Globus pallidus (tissue), 1 donor: ENCODE measurements around the gene MXRA7.
"Not testable (repeated sequence)": the region's sequence is repeated elsewhere in the genome, so short reads cannot be mapped to it uniquely, and the experiment has no call there.

Source experiments
- DNase-seq: peaks from one replicate; pipeline ENCODE4 v3.0.0-alpha.2; 2015; ENCODE audit warnings: low spot score

Gene MXRA7

DNA sequence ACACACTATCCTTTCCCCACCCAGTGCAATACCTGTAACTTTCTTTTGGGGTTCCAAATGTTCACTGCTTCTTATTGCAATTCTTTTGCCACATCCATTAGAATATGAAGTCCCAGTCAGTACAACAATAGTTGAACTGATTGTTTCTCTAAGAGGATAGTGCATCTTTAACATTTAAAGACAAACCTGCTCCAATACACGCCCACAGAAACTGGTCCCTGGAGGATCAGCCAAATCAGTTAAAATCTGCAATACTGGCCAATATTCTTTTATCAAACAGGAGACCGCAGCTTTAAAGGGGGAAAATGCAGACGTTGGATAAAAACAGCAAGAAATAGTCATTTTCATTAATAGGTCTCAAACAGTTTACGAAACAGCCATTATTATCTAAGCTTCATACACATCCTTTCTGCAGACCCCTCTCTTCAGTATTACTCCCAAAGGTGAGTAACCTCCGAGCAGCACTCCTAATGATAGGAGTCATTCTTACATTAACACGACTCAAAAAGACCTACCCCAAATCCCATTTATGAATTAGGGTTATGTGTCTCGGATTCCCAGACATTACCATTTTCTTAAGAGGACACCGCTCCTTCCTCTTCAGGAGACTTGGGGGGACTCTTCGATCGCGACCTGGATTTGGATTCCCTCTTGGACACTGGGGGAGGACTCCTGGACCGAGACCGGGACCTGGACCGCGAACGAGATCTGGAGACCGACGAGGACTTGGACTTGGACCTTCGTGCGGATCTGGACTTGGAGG lies 25.0 kb upstream of the MXRA7 start:
- no peak for DNase-seq

DNA sequence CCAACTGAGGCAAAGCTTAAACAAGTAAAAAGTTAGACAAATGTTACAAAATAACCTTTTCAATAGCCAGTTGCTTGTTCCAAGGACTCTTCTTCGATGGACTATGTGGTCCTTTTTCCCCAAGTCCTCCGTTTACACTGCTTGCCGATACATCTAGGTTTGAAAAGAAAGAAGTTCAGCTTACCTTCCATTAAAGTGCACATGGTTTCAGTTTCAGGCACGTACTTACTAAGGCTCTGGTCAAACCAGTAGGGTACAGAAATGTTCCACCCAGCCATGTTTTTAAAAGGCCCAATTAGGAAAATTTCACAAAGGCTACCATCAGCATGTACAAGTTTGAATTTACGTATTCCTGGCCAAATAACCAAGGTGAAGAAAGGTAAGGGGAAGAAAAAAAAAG lies 24.2 kb upstream of the MXRA7 start:
- DNase-seq: no peak

DNA sequence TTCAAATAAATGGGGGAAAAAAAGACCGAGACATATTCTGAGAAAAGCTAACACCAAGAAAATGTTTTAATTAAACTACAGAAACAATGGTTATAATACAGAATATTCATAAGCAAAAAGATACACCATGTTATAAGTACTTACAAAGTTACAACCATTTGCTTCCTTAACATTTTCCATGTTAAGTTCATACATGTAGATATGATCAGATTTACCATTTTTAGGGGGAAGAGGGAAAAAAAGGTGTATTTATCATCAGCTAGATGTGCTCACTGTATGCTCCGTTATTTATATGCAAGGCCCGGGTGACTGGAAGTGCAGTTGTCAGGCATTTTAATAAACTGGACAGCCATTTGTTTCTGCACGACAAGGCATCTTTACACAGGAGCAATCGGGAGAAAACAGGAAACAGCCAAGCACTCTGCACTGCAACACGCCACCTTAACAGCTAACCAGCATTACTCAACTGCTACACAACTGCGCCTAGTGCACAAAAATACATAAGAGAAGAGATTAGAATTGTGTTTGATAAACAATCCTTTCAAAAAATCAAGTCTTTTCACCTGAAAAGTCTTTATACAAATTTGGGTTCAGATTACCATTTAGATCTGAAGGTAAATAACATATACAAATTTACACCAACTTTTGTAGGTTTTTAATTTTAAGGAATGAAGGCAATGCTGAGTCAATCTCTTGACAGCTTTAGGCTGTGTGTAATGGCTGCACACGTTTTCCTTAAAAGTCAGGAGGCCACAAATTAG lies 23.5 kb upstream of the MXRA7 start:
- no peak for DNase-seq

DNA sequence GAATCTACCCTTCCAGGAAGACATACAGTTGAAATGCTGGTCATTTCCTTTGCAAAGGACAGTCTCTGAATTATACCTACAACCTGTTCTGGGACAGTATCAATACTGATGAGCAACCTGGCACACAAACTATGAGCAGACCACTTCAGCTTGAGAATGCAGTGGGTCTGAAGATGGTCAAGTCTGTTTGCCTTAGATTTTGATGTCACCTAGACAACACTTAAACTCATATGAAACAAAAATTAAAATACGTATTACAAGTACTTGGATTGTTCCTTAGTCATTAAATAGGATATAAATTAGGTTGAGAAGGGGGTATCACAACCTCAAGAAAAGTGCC lies 22.8 kb upstream of the MXRA7 start:
- DNase-seq: no peak

DNA sequence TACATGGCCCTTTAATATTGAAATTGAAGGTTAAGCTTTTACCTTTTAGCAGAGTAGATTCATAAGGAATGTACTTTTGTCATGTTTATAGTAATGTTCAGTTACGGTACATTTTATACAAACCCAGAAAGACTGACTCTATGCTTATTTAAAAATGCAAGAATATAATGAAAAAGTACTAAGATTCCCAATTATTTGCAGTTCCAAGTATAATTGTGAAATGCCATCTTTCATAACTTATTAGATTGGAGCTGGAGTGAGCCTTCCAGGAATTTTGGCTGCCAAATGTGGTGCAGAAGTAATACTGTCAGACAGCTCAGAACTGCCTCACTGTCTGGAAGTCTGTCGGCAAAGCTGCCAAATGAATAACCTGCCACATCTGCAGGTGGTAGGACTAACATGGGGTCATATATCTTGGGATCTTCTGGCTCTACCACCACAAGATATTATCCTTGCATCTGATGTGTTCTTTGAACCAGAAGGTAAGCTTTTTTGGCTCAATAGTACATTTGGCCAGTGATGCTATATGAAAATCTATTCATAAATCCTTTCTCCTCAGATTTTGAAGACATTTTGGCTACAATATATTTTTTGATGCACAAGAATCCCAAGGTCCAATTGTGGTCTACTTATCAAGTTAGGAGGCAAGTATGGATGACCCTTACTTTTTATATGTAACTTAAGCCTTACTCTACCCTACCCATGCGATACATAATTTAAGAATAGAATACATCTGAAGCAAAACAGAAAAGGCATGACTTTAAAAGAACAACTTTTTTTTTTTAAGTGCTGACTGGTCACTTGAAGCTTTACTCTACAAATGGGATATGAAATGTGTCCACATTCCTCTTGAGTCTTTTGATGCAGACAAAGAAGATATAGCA lies 22.2 kb upstream of the MXRA7 start:
- no peak for DNase-seq

DNA sequence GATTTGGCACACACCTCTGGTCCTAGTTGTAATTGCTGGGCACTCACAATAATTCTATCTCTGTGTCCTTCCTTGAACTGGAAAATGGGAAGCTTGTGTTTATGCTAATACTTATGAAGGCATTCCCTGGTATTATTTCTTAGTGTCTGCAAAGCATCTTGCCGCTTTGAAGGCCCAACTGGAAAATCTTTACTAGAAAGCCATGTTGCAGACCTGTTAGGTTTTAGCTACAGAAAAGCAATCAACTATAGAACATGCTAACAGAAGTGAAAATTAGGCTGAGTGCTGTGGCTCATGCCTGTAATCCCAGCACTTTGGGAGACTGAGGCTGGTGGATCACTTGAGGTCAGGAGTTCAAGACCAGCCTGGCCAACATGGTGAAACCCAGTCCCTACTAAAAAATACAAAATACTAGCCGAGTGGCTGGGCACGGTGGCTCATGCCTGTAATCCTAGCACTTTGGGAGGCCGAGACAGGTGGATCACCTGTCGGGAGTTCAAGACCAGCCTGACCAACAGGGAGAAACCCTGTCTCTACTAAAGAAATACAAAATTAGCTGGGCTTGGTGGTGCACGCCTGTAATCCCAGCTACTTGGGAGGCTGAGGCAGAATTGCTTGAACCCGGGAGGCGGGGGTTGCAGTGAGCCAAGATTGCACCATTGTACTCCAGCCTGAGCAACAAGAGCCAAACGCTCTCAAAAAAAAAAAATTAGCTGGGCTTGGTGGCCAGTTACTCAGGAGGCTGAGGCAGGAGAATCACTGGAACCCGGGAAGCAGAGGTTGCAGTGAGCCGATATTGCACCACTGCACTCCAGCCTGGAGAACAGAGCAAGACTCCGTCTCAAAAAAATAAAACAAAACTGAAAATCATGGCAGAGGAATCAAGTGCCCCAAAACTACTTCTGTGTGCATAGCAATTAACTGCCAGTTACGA lies 21.3 kb upstream of the MXRA7 start:
- not testable (repeated sequence) for DNase-seq

DNA sequence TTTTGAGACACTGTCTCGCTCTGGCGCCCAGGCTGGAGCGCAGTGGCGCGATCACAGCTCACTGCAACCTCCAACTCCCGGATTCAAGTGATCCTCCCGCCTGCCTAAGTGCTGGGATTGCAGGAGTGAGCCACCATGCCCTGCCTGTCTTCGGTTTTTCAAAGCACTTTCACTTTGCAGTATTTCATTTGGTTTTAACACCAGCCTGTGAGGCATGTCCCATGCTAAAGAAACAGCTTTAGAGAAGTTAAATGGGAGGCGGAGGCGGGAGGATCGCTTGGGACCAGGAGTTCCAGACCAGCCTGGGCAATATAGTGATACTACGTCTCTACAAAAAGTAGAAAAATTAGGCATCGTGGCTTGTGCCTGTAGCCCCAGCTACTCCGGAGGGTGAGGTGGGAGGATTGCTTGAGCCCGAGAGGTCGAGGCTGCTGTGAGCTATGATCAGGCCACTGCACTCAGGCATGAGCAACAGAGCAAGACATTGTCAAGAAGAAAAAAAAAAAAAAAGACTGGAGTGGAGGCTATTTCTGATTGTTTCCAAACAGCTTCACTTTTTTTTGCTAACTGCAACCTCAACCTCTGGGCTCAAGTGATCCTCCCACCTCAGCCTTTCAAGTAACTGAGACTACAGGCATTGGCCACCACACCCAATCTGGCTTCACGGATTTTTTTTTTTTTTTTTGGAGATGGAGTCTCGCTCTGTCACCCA lies 17.1 kb upstream of the MXRA7 start:
- DNase-seq: no peak

DNA sequence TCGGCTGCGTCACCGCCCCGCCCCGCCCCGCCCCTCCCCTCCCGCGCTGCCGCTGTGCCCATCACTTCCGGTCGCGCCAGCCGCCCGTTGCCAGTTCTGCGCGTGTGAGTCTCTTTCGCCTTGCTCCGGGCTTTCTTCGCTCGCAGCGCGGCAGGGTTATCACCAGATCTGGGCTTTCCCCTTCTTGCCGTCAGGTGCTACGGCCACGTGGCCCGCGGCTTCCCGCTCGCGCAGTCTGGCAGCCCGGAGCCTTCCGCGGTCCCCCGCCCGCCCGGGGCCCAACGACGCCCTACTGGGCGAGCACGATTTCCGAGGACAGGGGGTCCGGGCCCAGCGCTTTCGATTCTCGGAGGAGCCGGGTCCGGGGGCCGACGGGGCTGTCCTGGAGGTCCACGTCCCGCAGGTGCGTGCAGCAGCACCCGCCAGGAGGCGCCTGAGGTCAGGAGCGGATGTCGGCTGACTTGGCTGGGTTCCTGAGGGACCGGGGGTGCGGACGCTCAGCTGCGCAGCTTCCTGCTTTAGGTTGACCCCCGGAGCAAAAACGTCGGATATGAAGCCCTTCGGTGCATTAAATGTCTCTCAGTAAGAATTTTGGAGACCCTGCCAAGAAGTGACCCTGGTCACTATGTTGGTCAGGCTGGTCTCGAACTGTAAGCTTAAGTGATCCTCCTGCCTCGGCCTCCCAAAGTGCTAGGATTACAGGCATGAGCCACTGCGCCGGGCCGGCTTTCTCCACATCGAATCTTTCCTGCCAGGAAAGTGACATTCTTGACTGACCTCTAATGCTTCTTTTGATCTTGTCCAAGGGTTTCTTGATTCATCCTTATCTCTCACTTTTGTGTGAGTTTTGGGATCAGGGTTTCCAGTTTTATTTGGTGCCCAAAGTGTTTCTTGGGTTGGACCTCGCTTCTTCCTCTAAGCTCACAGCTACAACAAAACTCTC lies 16.3 kb upstream of the MXRA7 start, which contains the start of gene METTL23:
Gene METTL23, plus strand, starts transcription at position 64 of the 943 bp plus-strand sequence. CDS start 2,872 bp downstream, outside the sequence.
- DNase-seq: peak; percentile 70

DNA sequence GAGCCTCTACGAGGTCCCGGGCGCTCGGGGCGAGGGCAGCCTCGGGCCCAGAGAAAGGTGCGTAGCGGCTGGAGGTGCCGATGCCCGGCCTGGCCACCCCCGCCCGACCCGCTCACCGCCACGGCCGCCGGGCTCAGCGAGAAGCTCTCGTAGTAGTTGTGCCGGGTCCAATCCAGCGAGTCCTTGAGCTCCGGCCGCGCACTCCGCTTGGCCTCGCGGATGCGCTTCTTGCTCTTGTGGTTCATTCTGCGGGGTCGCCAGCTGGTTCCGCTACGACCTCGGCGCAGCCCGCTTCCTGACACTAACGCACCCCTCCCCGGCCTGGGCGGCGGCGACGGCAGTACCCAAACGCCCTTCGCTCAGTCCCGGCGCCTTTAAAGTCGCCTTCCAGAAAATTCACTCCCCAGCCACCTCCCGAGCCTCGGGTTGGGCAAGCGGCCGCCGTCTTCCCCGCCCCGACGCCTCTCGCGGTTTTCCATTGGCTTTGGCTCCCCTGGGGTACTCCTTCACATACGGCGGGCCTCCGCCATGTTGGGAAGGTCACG lies 15.5 kb upstream of the MXRA7 start, which contains the start of gene JMJD6:
Gene JMJD6, minus strand, starts transcription at position 376 of the 545 bp plus-strand sequence. Its CDS starts 131 bp downstream, at position 245.
- peak; percentile 92 for DNase-seq

DNA sequence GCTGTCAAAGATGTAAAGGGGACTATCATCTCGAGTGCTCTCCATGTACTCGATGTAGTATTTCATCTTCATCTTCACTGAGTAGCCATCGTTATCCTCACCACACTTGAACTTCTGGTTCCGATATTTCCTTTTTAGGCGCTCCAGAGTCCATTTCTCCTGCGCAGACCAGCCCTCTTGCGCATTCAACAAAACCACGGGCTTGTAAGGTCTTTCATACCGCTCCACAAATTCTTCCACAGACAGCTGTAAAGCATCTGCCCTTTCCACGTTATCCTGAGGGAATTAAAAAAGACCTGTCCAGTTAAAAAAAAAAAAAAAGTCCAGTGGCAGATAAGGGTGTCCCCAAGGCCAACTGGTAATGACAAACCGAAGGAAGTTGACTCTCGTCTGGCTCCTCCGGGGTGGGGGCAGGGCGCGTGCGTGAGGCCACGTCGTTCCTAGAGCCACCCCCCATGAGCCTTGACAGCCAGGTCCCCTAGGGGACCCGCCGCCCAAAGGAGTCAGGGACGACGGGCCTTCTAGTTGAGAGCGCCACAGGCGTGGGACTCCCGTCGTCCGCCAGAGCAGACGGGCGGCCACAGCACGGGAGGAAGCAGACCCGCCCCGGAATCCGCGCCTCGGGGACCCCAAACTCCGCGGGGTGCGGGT lies 14.9 kb upstream of the MXRA7 start:
- DNase-seq: peak; percentile 50

DNA sequence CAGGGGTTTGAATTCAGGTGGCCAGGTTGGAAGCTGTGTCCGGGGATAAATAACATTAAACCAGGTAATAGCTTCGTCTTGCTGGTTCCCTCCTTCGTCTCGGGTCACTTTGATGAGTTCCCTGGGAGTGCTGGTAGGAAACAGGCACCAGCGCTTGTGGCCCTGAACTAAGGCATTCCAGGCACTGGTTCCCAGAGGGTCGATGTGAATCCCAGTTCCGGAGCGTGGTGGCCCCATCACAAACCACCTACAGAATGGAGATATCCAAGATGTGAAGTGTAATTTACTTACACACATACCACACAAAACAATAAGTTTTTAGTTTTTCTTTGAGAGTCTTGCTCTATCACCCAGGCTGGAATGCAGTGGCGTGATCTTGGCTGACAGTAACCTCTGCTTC lies 13.0 kb upstream of the MXRA7 start:
- no peak for DNase-seq

DNA sequence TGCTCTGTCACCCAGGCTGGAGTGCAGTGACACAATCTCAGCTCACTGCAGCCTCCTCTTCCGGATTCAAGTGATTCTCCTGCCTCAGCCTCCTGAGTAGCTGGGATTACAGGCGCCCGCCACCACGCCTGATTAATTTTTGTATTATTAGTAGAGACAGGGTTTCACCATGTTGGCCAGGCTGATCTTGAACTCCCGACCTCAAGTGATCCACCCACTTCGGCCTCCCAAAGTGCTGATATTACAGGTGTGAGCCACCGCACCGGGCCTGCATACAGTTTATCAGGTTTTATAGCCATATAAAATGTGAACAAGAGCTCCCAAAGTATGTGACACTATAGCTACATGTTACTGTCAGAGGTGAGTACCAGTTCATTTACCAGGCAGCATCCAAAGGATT lies 12.2 kb upstream of the MXRA7 start:
- not testable (repeated sequence) for DNase-seq

DNA sequence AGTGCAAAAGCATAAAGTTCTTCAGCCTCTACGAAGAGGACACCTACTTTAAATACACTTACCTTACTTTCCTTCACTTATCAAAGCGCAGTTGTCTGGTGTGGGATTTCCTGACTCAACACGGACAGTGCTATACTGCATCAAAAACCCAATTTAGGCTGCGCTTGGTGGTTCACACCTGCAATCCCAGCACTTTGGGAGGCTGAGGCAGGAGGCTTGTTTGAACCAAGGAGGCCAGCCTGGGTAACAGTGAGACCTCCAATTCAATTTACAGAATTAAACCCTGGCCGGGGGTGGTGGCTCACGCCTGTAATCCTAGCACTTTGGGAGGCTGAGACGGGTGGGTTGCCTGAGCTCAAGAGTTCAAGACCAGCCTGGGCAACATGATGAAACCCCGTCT lies 11.5 kb upstream of the MXRA7 start:
- no peak for DNase-seq

DNA sequence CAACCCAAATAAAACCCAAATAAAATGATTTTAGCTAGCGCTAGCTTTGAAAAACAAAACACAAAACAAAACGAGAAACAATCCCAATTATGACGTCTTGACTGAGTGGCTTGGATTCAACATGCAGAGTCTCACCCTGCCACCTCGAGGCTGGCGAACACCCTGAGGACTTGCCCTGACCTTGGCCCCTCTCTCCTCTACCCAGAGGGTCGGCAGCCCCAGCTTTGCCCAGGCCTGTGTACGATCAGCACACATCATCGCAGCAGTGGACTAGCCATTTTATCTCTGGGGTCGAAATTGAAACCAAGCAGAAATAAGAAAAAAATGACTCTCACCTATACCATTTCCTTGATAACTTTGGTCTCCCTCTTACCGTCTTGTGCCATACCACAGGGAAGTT lies 10.7 kb upstream of the MXRA7 start:
- DNase-seq: no peak

DNA sequence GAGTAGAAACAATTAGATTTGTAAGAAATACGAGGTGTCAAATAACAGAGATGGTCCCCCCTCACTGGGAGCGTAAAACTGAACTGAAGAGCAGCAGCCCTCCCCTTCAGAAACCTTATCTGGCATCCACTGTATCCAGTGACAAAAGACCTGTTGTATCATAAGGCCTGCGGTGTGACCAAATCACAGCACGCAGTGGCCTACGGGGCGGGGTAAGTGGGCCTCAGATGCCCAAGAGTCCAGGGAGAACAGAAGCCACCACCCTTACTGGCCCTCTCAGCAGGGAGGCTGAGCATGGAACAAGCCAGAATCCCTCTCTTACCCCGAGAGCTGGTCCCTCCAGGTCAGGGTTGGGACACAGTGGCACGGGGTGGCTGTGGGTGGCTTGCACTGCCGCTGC lies 10.2 kb upstream of the MXRA7 start:
- DNase-seq: no peak

DNA sequence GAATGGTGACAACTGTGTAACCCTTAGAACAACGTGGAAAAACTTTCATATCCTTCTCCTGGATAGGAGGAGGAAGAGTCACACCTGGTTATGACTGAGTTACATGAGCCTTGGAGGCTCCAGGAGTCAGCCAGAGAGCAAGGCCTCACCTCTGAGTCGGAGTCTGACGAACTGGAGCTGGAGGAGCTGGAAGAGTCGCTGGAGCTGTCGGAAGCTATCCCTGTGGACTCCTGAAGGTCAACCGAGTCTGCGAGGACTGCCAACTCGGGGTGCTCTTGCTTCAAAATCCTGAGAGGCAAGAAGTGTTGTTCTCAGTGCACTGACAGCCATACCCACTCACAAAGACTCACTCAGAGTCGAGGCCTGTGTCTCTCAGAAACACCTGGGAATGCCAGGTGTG lies 9.4 kb upstream of the MXRA7 start:
- no peak for DNase-seq

DNA sequence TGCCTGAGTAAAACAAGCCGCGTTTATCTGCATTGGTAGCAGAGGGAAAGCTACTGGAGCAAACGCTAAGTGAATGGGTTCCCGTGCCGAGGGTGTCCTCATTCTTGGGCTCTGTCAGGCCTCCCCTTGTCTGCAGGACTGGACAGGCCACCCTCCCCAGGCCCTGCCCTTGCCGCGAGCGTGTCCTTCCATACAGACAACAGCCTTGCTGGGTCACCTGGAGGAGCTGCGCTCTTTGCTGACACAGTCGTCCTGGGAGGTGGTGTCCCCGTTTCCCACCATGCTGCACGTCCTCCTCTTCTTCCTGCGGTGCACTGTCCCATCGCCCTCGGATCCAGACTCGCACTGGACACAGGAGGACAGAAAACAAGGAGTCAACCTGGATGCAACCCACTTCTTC lies 7.8 kb upstream of the MXRA7 start:
- no peak for DNase-seq

DNA sequence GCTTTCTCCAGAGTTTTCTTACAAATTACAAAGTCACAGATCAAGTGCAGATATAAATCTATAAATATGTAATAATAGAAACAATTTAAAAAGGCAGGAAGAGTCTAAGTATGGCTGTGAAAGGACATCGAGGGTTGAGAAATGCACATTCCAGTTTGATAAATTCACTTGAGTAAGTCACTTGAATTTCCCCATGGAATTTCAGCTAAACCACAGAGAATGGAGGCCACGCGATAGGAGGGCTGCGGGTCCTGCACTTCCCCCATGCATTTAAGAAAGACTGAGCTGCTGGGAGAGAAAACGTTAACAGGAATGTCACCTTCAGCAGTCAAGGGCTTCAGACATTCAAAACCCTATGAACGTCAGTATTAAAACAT lies 6.1 kb upstream of the MXRA7 start:
- no peak for DNase-seq
